ENCODE results near the gene RTCA.
"Not testable (repeated sequence)": the region's sequence is repeated elsewhere in the genome, so short reads cannot be mapped to it uniquely, and the experiment has no call there.

Gene RTCA

DNA sequence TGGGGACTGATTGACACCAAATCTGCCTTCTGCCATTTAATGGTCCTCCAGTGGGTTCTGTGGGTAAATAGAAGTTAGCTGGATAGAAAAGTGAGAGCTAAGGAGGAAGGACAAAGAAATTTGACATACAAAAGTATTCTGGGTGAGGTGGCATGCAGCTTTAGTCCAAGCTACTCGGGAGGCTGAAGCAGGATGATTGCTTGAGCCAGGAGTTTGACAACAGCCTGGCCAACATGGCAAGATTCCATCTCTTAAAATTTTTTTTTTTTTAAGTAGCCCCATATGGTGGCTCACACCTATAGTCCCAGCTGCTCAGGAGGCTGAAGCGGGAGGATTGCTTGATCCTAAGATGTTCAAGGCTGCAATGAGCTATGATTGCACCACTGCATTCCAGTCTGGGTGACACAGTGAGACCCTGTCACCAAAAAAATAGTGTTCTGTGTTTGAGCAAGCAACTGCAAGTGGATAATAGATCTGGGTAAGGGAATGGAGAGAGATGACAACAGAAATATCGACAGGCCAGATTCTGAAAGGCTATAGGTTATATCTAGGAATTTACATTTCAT lies 13.4 kb downstream of the RTCA start:
- no peak for FAIRE-seq
- no peak for TF ChIP-seq POLR2A (IDR thresholded peaks at IDR 0.05; ENCODE audit: low read depth, low read length)
- no peak for DNase-seq (ENCODE audit: insufficient read length, low spot score)

DNA sequence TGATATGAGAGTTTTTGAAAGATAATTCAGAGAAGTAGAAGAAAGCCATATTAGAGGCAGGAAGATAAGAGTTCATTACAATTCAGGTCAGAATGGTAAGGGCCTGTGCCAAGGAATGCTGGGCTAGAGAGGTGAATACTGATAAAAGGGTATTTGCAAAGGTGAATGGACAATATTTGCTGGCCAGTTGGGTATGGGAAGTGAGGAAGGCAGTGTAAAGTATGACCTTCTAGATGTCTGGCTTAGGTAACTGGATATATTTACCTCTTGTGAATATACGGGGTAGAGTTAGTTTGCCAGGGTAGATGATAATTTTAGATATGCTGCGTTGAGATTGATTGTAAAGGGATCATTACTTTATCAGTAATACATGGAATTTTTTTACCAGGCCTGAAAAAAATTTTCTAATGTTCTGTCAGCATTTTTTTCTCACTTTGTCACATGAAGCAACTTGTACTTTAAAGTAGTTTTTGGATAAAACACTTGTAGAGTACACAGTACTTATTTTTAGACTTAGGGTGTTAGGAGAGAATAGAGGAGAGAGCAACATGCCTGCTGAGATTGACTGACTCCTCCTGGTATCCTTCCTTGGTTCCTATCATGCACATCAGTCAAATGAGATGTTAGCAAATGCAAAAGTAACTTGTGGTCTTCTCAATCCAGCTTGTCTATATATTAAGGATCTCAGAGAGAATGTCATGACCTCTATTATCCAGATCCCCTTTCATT lies 14.1 kb downstream of the RTCA start:
- peak; percentile 11 for FAIRE-seq
- no peak for DNase-seq (ENCODE audit: insufficient read length, low spot score)
- TF ChIP-seq POLR2A (IDR thresholded peaks at IDR 0.05; ENCODE audit: low read depth, low read length), result no peak

DNA sequence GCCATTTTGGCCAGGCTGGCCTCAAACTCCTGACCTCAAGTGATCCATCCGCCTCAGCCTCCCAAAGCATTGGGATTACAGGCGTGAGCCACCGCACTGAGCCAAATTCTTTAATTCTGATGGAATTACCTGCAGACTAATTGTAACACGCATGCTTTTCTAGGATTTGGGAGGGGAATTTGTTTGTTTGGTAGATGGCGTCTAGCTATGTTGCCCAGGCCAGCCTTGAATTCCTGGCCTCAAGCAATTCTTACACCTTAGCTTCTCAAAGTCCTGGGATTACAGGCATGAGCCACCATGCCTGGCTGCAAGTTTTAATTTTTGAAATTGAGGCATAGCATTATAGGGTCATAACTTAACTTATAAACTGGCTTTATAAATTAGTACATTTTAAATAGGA lies 18.6 kb downstream of the RTCA start:
- FAIRE-seq (no peak), DNase-seq (ENCODE audit: insufficient read length, low spot score) (no peak)
- no peak for TF ChIP-seq POLR2A (IDR thresholded peaks at IDR 0.05; ENCODE audit: low read depth, low read length)

DNA sequence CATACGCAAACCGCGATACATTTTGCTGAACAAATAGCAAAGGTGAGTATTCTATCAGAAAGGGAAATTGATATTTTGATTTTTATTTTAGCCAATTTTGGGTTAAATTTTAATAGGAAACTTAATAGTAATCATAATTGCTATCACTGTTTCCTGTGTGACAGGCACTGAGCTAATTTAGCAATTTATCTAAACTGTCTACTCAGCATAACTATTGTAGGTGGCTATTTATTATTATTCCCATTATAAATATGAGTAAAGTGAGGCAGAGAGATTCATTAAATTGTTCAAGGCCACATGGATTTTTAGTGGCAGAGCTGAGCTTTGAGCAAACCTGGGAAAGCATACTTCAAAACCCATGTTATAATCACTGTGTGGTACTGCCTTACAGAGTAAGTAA lies 21.1 kb downstream of the RTCA start:
- no peak for TF ChIP-seq POLR2A (IDR thresholded peaks at IDR 0.05; ENCODE audit: low read depth, low read length)
- no peak for FAIRE-seq

DNA sequence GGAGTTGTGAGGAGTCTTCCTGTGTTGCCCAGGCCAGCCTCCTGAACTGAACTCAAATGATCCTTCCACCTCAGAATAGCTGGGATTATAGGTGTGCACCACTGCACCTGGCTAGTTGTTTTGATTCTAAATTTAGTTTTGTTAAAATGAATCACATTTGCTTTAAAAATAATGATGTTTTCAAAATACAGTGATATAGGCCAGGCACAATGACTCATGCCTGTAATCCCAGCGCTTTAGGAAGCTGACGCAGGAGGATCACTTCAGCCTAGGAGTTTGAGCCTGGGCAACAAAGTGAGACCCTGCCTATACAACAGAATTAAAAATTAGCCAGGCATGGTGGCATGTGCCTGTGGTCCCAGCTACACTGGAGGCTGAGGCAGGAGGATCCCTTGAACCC lies 24.3 kb downstream of the RTCA start:
- FAIRE-seq (no peak), DNase-seq (ENCODE audit: insufficient read length, low spot score) (no peak)
- TF ChIP-seq POLR2A (IDR thresholded peaks at IDR 0.05; ENCODE audit: low read depth, low read length), result no peak

More for the DNA sequence above, 21.1 kb downstream of the RTCA start:
- DNase-seq (ENCODE audit: insufficient read length, low spot score), result no peak

DNA sequence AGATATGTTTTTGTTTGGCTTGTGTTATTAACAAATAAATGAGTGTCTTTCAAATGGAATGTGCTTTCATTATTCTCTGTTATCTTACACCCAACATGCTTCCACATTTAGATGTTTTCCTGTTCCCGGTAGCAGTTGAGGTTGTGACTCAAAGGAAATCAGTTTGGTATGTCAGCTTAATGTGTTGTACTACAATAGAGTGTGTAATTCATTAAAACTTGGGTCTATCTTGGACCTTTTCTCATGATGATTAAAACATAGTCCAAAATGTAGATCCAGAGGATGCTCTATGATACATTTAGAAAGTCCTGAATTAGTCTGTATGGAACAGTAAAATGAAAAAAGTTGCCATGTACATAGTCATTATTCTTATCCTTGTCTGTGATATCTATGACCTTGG lies 26.7 kb downstream of the RTCA start:
- FAIRE-seq, result peak; percentile 30
- TF ChIP-seq POLR2A (IDR thresholded peaks at IDR 0.05; ENCODE audit: low read depth, low read length), result no peak
- no peak for DNase-seq (ENCODE audit: insufficient read length, low spot score)

DNA sequence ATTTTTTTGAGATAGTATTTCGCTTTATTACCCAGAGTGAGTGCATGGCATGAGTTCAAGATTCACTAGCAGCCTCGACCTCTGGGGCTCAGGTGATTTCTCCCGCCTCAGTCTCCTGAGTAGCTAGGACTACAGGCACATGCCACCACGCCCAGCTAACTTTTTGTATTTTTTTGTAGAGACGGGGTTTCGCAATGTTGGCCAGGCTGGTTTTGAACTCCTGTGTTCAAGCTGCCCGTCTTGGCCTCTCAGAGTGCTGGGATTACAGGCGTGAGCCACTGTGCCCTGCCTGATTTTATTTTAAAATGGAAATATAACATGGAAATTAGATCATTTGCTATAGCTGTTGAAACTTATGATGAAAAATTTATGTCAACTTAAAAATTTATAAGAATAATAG lies 30.1 kb downstream of the RTCA start:
- no peak for TF ChIP-seq POLR2A (IDR thresholded peaks at IDR 0.05; ENCODE audit: low read depth, low read length)
- DNase-seq (ENCODE audit: insufficient read length, low spot score), result no peak
- FAIRE-seq, result no peak

DNA sequence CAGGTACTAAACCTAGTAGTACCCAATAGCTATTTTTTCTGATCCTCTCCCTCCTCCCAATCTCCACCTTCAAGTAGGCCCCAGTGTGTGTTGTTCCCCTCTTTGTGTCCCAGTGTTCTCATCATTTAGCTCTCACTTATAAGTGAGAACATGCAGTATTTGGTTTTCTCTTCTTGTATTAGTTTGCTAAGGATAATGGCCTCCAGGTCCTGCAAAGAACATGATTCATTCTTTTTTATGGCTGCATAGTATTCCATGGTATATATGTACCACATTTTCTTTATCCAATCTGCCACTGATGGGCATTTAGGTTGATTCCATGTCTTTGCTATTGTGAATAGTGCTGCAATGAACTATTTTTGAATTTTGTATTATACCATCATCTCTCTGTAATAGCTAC lies 31.0 kb downstream of the RTCA start:
- DNase-seq (ENCODE audit: insufficient read length, low spot score); FAIRE-seq: not testable (repeated sequence)

DNA sequence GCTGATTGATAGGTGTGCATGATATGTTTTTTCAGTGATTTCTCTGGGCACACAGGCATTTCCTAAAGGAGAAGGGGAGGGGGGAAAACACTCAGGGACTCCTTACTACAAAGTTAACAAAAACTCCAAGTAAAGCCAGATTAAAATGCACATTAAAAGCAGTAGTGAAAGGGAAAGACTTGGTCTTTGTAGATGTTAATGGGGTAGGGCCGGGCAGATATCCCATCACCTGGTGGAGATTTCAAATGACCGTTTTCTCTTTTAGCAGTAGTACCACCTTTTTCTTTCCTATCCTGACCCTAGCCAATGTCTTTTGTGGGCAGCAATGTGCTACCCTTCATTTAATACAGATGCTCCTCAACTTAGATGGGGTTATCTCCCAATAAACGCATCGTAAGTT lies 32.5 kb downstream of the RTCA start:
- FAIRE-seq (no peak), DNase-seq (ENCODE audit: insufficient read length, low spot score) (no peak)
- TF ChIP-seq POLR2A (IDR thresholded peaks at IDR 0.05; ENCODE audit: low read depth, low read length), result no peak

DNA sequence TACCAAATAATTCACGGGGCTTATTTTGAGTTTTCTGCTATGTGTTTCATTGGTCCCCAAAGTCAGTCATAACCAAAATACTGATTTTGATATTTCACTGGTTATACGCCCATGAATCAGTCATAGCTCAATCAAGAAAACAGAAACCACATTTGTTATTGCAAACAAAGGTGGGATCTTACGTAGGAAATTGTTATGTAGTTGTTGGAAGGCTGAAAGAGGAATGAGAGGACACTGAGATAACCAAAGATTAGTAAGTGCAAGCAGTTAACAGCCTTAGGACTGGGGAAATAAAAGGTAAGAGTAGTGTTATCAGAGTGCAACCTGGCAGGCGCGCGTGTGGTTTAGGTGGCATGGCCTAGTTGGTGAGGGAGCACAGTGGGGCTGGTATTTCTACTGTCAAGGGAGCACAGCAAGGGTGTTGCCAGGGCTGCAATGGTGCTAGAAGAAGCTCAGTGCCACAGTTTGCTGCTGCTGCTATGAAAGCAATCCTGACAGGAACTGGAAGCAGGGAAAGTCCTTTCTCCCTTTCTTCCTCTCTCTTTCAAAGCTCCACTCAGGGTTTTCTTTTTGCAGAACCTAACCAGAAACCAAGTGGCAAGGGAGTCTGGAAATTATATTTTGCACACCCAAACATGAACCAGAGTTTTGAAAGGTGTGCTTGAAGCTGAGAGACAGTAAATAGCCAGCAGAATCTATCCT lies 33.7 kb downstream of the RTCA start:
- no peak for DNase-seq (ENCODE audit: insufficient read length, low spot score)
- FAIRE-seq, result no peak
- no peak for TF ChIP-seq POLR2A (IDR thresholded peaks at IDR 0.05; ENCODE audit: low read depth, low read length)

DNA sequence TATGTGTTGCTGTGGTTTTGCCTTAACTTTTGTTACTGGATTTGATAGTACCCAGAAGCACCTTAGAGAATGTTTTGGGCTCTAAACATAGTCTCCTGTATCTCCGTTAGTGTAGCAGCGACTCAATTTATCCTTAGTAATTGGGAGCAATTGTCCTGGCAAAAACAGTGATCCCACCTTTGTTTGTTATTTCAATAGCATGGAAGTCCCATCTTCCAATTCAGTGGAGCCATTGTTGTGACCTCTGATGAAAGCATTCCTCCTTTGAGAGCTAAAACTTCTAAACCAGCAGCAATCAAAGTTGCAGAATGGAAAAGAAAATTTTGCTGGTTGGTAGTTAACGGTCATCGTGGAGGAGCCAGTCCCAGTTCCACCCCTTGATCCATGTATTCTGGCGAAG lies 34.7 kb downstream of the RTCA start:
- FAIRE-seq (no peak), DNase-seq (ENCODE audit: insufficient read length, low spot score) (no peak)
- no peak for TF ChIP-seq POLR2A (IDR thresholded peaks at IDR 0.05; ENCODE audit: low read depth, low read length)

DNA sequence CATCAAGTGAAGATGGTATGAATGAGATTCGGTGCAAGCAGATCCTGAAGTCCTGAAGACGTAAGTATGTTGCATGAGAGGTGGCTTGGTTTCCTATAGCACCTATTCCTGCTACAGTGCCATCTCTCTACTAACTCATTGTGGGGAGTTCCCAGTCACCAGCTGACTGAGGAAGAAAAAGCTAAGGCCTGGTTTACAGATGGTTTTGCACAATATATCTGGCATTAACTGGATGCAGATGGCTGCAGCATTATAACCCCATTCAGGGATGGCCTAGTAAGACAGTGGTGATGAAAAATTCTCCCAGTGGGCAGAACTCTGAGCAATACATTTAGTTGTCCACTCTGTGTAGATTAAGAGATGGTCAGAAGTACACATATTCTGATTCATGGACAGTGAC lies 36.7 kb downstream of the RTCA start:
- no peak for FAIRE-seq
- no peak for TF ChIP-seq POLR2A (IDR thresholded peaks at IDR 0.05; ENCODE audit: low read depth, low read length)
- DNase-seq (ENCODE audit: insufficient read length, low spot score), result no peak

DNA sequence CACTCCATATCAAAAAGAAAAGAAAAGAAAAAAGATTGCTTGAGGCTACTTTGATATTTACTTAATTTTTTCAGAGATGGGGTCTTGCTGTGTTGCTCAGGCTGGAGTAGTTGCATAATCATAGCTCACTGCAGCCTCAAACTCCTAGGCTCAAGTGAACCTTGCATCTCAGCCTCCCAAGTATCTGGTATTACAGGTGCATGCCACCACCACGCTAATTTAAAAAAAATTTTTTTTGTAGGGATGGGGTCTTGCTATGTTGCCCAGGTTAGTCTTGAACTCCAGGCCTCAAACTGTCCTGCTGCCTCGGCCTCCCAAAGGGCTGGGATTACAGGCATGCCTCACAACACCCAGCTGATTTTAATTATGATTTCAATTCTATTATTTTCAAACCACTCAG lies 38.2 kb downstream of the RTCA start:
- DNase-seq (ENCODE audit: insufficient read length, low spot score), result no peak
- TF ChIP-seq POLR2A (IDR thresholded peaks at IDR 0.05; ENCODE audit: low read depth, low read length), result no peak
- FAIRE-seq, result no peak

DNA sequence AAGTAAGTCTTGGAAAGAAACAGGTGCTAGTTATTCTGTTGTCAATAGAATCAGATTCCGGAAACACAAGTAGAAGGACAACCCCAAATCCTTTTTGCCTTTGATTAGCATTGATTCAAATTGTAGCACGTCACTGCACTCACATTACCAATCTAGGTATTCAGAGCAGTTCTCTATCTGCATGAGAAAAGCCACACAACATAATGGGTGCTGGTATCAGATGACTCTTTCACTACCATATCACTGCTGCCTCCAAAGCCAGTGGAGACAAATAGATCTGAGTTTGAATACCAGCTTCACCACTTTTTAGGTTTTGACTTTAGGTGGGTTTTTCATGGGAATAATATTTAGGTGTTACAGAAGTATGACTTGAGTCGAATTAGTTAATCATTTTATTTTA lies 38.9 kb downstream of the RTCA start:
- FAIRE-seq, result no peak
- TF ChIP-seq POLR2A (IDR thresholded peaks at IDR 0.05; ENCODE audit: low read depth, low read length), result no peak
- DNase-seq (ENCODE audit: insufficient read length, low spot score), result no peak

DNA sequence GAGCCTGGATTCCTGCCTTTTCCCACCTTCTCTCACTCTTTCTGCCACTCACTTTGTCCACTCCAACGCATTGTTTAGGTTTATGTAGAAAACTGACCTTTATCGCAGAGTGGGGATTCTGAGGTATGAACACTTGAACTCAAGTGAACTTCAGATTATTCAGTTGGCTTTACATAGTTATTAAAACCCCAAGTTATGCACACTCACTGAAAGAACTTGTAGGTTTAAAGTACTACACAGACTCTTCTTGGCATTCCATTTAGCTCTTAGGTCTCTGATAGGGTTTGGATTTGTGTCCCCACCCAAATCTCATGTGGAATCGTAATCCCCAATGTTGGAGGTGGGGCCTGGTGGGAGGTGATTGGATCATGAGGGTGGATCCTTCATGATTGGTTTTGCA lies 39.9 kb downstream of the RTCA start:
- DNase-seq (ENCODE audit: insufficient read length, low spot score) (no peak), FAIRE-seq (no peak)
- TF ChIP-seq POLR2A (IDR thresholded peaks at IDR 0.05; ENCODE audit: low read depth, low read length), result no peak

Measured in H54 (cell line).